SK-N-SH (cell line): ENCODE results near the gene TBC1D19. TPM values are rescaled to one million over a fixed set of nuclear protein-coding genes. Genes with fewer than 3 reads are reported as not detected.

Experiments
- CTCF ChIA-PET: fragments of 300-600, 350-600 bp; formaldehyde crosslinking; extraction: SDS; loops from one replicate; lab custom pipeline; 2021; lab: Yijun Ruan, JAX
- POLR2A ChIA-PET: fragments of 350-600 bp; sonication (Branson Sonifier 250); formaldehyde crosslinking; extraction: SDS; loops from one replicate; lab custom pipeline; 2020; ENCODE audit warnings: antibody characterized with exemption, inconsistent platforms; lab: Yijun Ruan, JAX
- DNase-seq: peaks from one replicate; pipeline ENCODE4 v3.0.0; 2012
- H2AFZ ChIP-seq: fragments of 200-600 bp; sonication (generic); 2 replicates; pipeline ENCODE4 v1.8.1; 2016; ENCODE audit warnings: antibody characterized with exemption, mild to moderate bottlenecking, low read depth
- H3F3A ChIP-seq: fragments of 200-600 bp; sonication (generic); replicated peaks from 2 replicates; pipeline ENCODE3; 2016; ENCODE audit warnings: antibody characterized with exemption, mild to moderate bottlenecking; ENCODE audit not compliant: insufficient read depth
- H3K27ac ChIP-seq, 2 experiments: fragments of 200-500 bp in 1 of 2; fragments of 200-600 bp in 1 of 2; sonication (Bioruptor generic) in 1 of 2; sonication (generic), shearing (Covaris generic) in 1 of 2; 2 replicates each; pipeline versions ENCODE4 v1.5.1 to v1.6.1; 2014 to 2016; ENCODE audit warnings: low read depth in 2 of 2, inconsistent platforms in 1 of 2, low read length in 1 of 2, mild to moderate bottlenecking in 1 of 2, mixed read lengths in 1 of 2
- H3K27me3 ChIP-seq: fragments of 200-600 bp; sonication (generic), shearing (Covaris generic); 2 replicates; pipeline ENCODE4 v1.6.1; 2016; ENCODE audit warnings: mixed run types; ENCODE audit not compliant: insufficient read depth
- H3K36me3 ChIP-seq, 2 experiments: fragments of 200-500 bp in 1 of 2; fragments of 200-600 bp in 1 of 2; sonication (Bioruptor generic) in 1 of 2; sonication (generic) in 1 of 2; replicated peaks in 1 of 2; 2 replicates each; pipeline versions ENCODE3 to v1.5.1; 2014 to 2016; ENCODE audit warnings: low read length in 1 of 2, mild to moderate bottlenecking in 1 of 2; ENCODE audit not compliant: insufficient read depth in 2 of 2, control insufficient read depth in 1 of 2
- H3K4me1 ChIP-seq, 2 experiments: fragments of 200-500 bp in 1 of 2; fragments of 200-600 bp in 1 of 2; sonication (Bioruptor generic) in 1 of 2; sonication (generic), shearing (Covaris generic) in 1 of 2; 2 replicates each; pipeline versions ENCODE4 v1.5.1 to v1.6.1; 2014 to 2016; ENCODE audit warnings: low read depth in 1 of 2, low read length in 1 of 2, mixed run types in 1 of 2; ENCODE audit not compliant: insufficient read depth in 2 of 2, control insufficient read depth in 1 of 2
- H3K4me2 ChIP-seq: fragments of 200-600 bp; sonication (generic), shearing (Covaris generic); 2 replicates; pipeline ENCODE4 v1.6.1; 2017; ENCODE audit warnings: mixed run types
- H3K4me3 ChIP-seq, 2 experiments: fragments of 200-500 bp in 1 of 2; fragments of 200-600 bp in 1 of 2; sonication (Bioruptor generic) in 1 of 2; sonication (generic), shearing (Covaris generic) in 1 of 2; 2 replicates each; pipeline versions ENCODE4 v1.5.1 to v1.8.1; 2014 to 2016; ENCODE audit warnings: low read depth in 2 of 2, inconsistent platforms in 1 of 2, low read length in 1 of 2, mild to moderate bottlenecking in 1 of 2, mixed read lengths in 1 of 2, moderate library complexity in 1 of 2
- H3K79me2 ChIP-seq: fragments of 200-600 bp; sonication (generic); 2 replicates; pipeline ENCODE4 v1.8.1; 2017; ENCODE audit warnings: mild to moderate bottlenecking; ENCODE audit not compliant: insufficient read depth
- H3K9ac ChIP-seq: fragments of 200-600 bp; sonication (generic); 2 replicates; pipeline ENCODE4 v1.6.1; 2017; ENCODE audit warnings: mixed run types
- H3K9me2 ChIP-seq: fragments of 200-600 bp; sonication (generic); 2 replicates; pipeline ENCODE4 v1.6.1; 2017; ENCODE audit warnings: mixed run types
- H3K9me3 ChIP-seq: fragments of 200-600 bp; sonication (generic); 2 replicates; pipeline ENCODE4 v1.6.1; 2017; ENCODE audit warnings: mixed run types, mild to moderate bottlenecking, moderate library complexity
- H4K20me1 ChIP-seq: fragments of 200-600 bp; sonication (generic); 2 replicates; pipeline ENCODE4 v1.6.1; 2017; ENCODE audit warnings: mild to moderate bottlenecking, mixed run types; ENCODE audit not compliant: insufficient read depth
- ELF1 ChIP-seq: IDR thresholded peaks from 2 replicates; pipeline ENCODE4 v1.4.0; 2012
- FOXM1 ChIP-seq: IDR thresholded peaks from 2 replicates; pipeline ENCODE4 v1.4.0; 2012; ENCODE audit warnings: low read depth, mild to moderate bottlenecking
- JUND ChIP-seq: IDR thresholded peaks from 2 replicates; pipeline ENCODE4 v1.4.0; 2012
- NFIC ChIP-seq: IDR thresholded peaks from 2 replicates; pipeline ENCODE4 v1.4.0; 2012; ENCODE audit warnings: borderline replicate concordance
- RAD21 ChIP-seq: IDR thresholded peaks from 2 replicates; pipeline ENCODE4 v1.6.1; 2012; ENCODE audit warnings: mild to moderate bottlenecking, low read length
- RCOR1 ChIP-seq: fragments of 150-350 bp; IDR thresholded peaks from 2 replicates; pipeline ENCODE4 v1.6.1; 2017; ENCODE audit warnings: antibody characterized with exemption, low read length
- REST ChIP-seq: IDR thresholded peaks from 2 replicates; pipeline ENCODE4 v1.6.1; 2012; ENCODE audit warnings: mild to moderate bottlenecking, low read depth, low read length, moderate library complexity
- SIN3A ChIP-seq: IDR thresholded peaks from 2 replicates; pipeline ENCODE4 v1.6.1; 2012; ENCODE audit warnings: low read depth, mild to moderate bottlenecking, low read length, moderate library complexity, borderline replicate concordance
- SMC3 ChIP-seq: IDR thresholded peaks from 2 replicates; pipeline ENCODE4 v1.6.1; 2012; ENCODE audit warnings: low read depth, low read length, improper control_type of control experiment
- TCF12 ChIP-seq: IDR thresholded peaks from 2 replicates; pipeline ENCODE4 v1.4.0; 2012
- ZBTB33 ChIP-seq: IDR thresholded peaks from 2 replicates; pipeline ENCODE4 v1.4.0; 2012; ENCODE audit warnings: low read depth, borderline replicate concordance
- WGBS: methylation state at CpG from one replicate; pipeline ENCODE4 v1.1.6; 2017; ENCODE audit warnings: low lambda C conversion rate; 5-methylcytosine and 5-hydroxymethylcytosine counted together
- polyA plus RNA-seq, 3 experiments: library from polyadenylated mRNA; depleted of rRNA; stranded (reverse); fragments of >200 nt; gene quantifications; 2 replicates each; pipeline ENCODE4 v1.2.3, GENCODE V29; 2012
- TF ChIP-seq, protein P1 (sequence below): IDR thresholded peaks from 2 replicates; pipeline ENCODE4; 2012

Gene TBC1D19
- polyA plus RNA-seq, 1 of the 3 experiments (the other 2 are of a cell fraction) = 4.2 TPM

GRCh38 chr4:26788341-26788733, 204.5 kb downstream of the TBC1D19 start:
- Histone ChIP-seq H3K27me3 (no peaks in the 10 kb centered on the region), H2AFZ (no peak overlapping the region)
- no peak for TF ChIP-seq JUND
- TF ChIP-seq TCF12 = no peak
- TF ChIP-seq ZBTB33 = no peak
- TF ChIP-seq, all 33 proteins: peak for 0
- H3K9me2 ChIP-seq = no peaks in the 10 kb centered on the region
- no peak overlapping the region for H3K9ac ChIP-seq
- POLR2A ChIA-PET = no interaction called here
- CTCF ChIA-PET = interaction anchor here (1.1 to 1.3 kb wide), 2 partner anchors 11 to 205 kb away, joined by 3 to 5 read pairs; partner anchors contain the start of gene TBC1D19
- 92% methylated on average over 1 of the region's 1 CpG for WGBS
- H3F3A ChIP-seq = peaks cover 4% of the 10 kb centered on the region
- no peaks in the 10 kb centered on the region for H3K9me3 ChIP-seq
- H3K27ac ChIP-seq = no peak overlapping the region
- H3K36me3 ChIP-seq = no peaks in the 10 kb centered on the region
- no peak for DNase-seq
- H4K20me1 ChIP-seq = no peaks in the 10 kb centered on the region
- peaks cover 2 to 16% of the 10 kb centered on the region in 2 experiments; a peak in 3 of 4 replicates for H3K4me1 ChIP-seq
- no peaks in the 10 kb centered on the region for H3K79me2 ChIP-seq
- no peak overlapping the region for H3K4me3 ChIP-seq
- peak overlapping the region; percentile 48; the same call in 1 of the 2 replicates for H3K4me2 ChIP-seq

DNA sequence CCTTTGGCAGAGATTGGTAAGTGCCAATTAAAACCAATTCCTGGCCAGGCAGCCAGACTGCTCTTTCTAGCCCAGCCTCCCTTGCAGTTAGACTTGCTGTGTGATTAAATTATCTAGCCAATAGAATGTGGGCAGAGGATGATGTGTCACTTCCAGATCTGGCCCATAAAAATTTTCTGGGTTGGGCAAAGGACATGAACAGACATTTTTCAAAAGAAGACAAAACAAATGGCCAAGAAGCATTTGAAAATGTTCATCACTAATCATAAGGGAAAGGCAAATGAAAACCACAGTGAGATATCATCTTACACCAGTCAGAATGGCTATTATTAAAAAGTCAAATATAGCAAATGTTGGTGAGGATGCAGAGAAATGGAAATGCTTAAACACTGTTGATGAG, 205.3 kb downstream of the TBC1D19 start:
- no peak for DNase-seq
- H3F3A ChIP-seq = no peaks in the 10 kb centered on the region
- no peak overlapping the region for H3K4me3 ChIP-seq
- no peak overlapping the region for H3K27ac ChIP-seq
- no peak overlapping the region for H3K4me2 ChIP-seq
- H3K9me3 ChIP-seq = no peaks in the 10 kb centered on the region
- peaks cover 2 to 16% of the 10 kb centered on the region in 2 experiments; a peak in 3 of 4 replicates for H3K4me1 ChIP-seq
- no peaks in the 10 kb centered on the region for H4K20me1 ChIP-seq
- ChIA-PET CTCF (interaction anchor here (1.1 to 1.3 kb wide), 2 partner anchors 10 to 205 kb away, joined by 3 to 5 read pairs; partner anchors contain the start of gene TBC1D19), POLR2A (no interaction called here)
- H3K9ac ChIP-seq = no peak overlapping the region
- H3K9me2 ChIP-seq = no peaks in the 10 kb centered on the region
- no peaks in the 10 kb centered on the region for H3K36me3 ChIP-seq
- no peak for TF ChIP-seq SIN3A
- TF ChIP-seq ELF1 = no peak
- peak; percentile 24; the same call in 1 of the 2 replicates for TF ChIP-seq TCF12
- TF ChIP-seq NFIC = no peak; the same call in 1 of the 2 replicates
- TF ChIP-seq RCOR1 = no peak
- no peak for TF ChIP-seq FOXM1
- TF ChIP-seq REST = no peak
- no peak for TF ChIP-seq RAD21
- TF ChIP-seq, protein P1, sequence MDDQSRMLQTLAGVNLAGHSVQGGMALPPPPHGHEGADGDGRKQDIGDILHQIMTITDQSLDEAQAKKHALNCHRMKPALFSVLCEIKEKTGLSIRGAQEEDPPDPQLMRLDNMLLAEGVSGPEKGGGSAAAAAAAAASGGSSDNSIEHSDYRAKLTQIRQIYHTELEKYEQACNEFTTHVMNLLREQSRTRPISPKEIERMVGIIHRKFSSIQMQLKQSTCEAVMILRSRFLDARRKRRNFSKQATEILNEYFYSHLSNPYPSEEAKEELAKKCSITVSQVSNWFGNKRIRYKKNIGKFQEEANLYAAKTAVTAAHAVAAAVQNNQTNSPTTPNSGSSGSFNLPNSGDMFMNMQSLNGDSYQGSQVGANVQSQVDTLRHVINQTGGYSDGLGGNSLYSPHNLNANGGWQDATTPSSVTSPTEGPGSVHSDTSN = peak; percentile 60
- TF ChIP-seq JUND = 0 out of 2 replicates have a peak, but pooled peaks have one; percentile 7
- no peak for TF ChIP-seq SMC3
- H3K27me3 ChIP-seq = no peaks in the 10 kb centered on the region
- H3K79me2 ChIP-seq = no peaks in the 10 kb centered on the region
- H2AFZ ChIP-seq = no peak overlapping the region
